Mucosa of rectum (tissue), 2 donors: ENCODE measurements around the gene PTGER3.
"Not testable (repeated sequence)": the region's sequence is repeated elsewhere in the genome, so short reads cannot be mapped to it uniquely, and the experiment has no call there.

Source experiments
- H3K27ac ChIP-seq, 2 donors: one replicate each; pipeline ENCODE4 v1.7.0; 2013; ENCODE audit warnings: inconsistent platforms in 2 of 2, low read depth in 2 of 2, low read length in 2 of 2
- H3K27me3 ChIP-seq, 2 donors: one replicate each; pipeline ENCODE4 v1.7.0; 2013; ENCODE audit warnings: low read length in 2 of 2; ENCODE audit not compliant: control insufficient read depth in 2 of 2, insufficient read depth in 2 of 2
- H3K36me3 ChIP-seq, 2 donors: one replicate each; pipeline ENCODE4 v1.7.0; 2013; ENCODE audit warnings: low read length in 2 of 2; ENCODE audit not compliant: control insufficient read depth in 2 of 2, insufficient read depth in 2 of 2
- H3K4me1 ChIP-seq, 2 donors: one replicate each; pipeline ENCODE4 v1.7.0; 2013; ENCODE audit warnings: low read length in 2 of 2, mild to moderate bottlenecking in 1 of 2; ENCODE audit not compliant: control insufficient read depth in 2 of 2, insufficient read depth in 2 of 2
- H3K4me3 ChIP-seq, 2 donors: one replicate each; pipeline ENCODE4 v1.7.0; 2013; ENCODE audit warnings: low read length in 2 of 2
- H3K9ac ChIP-seq, 2 donors: one replicate each; pipeline ENCODE4 v1.7.0; 2013; ENCODE audit warnings: low read length in 2 of 2, low read depth in 1 of 2, mild to moderate bottlenecking in 1 of 2
- H3K9me3 ChIP-seq, 2 donors: one replicate each; pipeline ENCODE4 v1.7.0; 2013; ENCODE audit warnings: low read length in 2 of 2; ENCODE audit not compliant: control insufficient read depth in 2 of 2
- donor health status: healthy.
- donor health status: Normal muscosa, but diverticular disease.

The PTGER3 gene

GRCh38 chr1:70966018-70966638 lies 81.5 kb downstream of the PTGER3 start:
- no peaks in the 10 kb centered on the region for H3K27me3 ChIP-seq
- no peaks in the 10 kb centered on the region for H3K36me3 ChIP-seq
- no peaks in the 10 kb centered on the region for H3K4me1 ChIP-seq
- no peak overlapping the region for H3K9ac ChIP-seq
- H3K4me3 ChIP-seq, result no peak overlapping the region
- no peak overlapping the region for H3K27ac ChIP-seq
- no peaks in the 10 kb centered on the region for H3K9me3 ChIP-seq

GRCh38 chr1:70963374-70963773 lies 84.2 kb downstream of the PTGER3 start:
- Histone ChIP-seq H3K27me3 (no peaks in the 10 kb centered on the region), H3K36me3 (no peaks in the 10 kb centered on the region), H3K9me3 (no peaks in the 10 kb centered on the region), H3K4me1 (no peaks in the 10 kb centered on the region), H3K27ac (no peak overlapping the region), H3K9ac (no peak overlapping the region), H3K4me3 (no peak overlapping the region)

GRCh38 chr1:70961374-70961975 lies 86.1 kb downstream of the PTGER3 start:
- Histone ChIP-seq H3K36me3 (no peaks in the 10 kb centered on the region), H3K4me3 (no peak overlapping the region), H3K27ac (no peak overlapping the region), H3K9ac (no peak overlapping the region), H3K9me3 (no peaks in the 10 kb centered on the region), H3K4me1 (no peaks in the 10 kb centered on the region), H3K27me3 (no peaks in the 10 kb centered on the region)

- Histone ChIP-seq H3K27ac (no peak overlapping the region), H3K4me3 (no peak overlapping the region), H3K4me1 (no peaks in the 10 kb centered on the region), H3K9me3 (no peaks in the 10 kb centered on the region), H3K36me3 (no peaks in the 10 kb centered on the region), H3K27me3 (no peaks in the 10 kb centered on the region), H3K9ac (no peak overlapping the region)
Measured at GRCh38 chr1:70948396-70949017, 99.1 kb downstream of the PTGER3 start.

DNA sequence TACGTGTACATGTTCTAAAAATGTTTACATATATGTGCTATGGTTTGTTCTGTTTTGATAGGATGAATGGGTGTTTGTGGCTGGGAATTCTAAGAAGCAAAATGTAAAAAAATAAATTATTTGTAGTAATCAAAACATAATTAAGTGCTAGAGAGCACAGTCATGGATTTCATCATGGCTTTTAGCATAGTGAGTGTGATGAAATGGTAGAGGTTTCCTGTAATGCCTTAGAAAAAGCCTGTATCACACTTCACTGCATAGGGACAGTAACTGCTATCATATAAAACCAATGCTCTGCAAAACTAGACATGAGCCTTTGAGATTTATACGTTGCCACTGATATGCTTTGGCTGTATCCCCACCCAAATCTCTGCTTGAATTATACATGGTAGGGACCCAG lies 99.8 kb downstream of the PTGER3 start:
- Histone ChIP-seq H3K9me3 (no peaks in the 10 kb centered on the region), H3K27ac (no peak overlapping the region), H3K4me3 (no peak overlapping the region), H3K36me3 (no peaks in the 10 kb centered on the region), H3K4me1 (no peaks in the 10 kb centered on the region), H3K27me3 (no peaks in the 10 kb centered on the region), H3K9ac (no peak overlapping the region)

DNA sequence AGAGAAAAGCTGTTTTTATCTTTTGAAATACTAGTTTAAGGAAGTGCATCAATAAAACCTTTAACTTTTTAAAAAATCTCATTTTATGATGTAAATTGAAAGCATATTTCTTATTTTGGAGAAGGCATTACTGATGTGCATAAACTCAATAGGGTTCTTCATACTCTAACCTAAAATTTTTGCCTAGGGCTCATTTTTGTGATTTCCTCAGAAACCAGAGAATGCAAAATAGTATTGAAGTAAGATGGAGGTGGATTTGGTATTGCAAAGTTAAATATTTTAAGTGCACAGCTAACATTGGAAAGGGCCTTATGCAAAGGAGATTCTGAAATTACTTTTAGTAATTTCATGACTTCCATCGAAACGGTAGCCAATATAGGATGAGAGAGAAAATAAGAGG lies 101.9 kb downstream of the PTGER3 start:
- no peaks in the 10 kb centered on the region for H3K27me3 ChIP-seq
- no peak overlapping the region for H3K27ac ChIP-seq
- H3K9ac ChIP-seq, result no peak overlapping the region
- no peak overlapping the region for H3K4me3 ChIP-seq
- no peaks in the 10 kb centered on the region for H3K4me1 ChIP-seq
- no peaks in the 10 kb centered on the region for H3K9me3 ChIP-seq
- H3K36me3 ChIP-seq, result no peaks in the 10 kb centered on the region

- Histone ChIP-seq H3K4me1 (no peaks in the 10 kb centered on the region), H3K27ac (no peak overlapping the region), H3K9ac (no peak overlapping the region), H3K4me3 (no peak overlapping the region), H3K27me3 (no peaks in the 10 kb centered on the region), H3K36me3 (no peaks in the 10 kb centered on the region), H3K9me3 (no peaks in the 10 kb centered on the region)
Measured at GRCh38 chr1:70945251-70945650, 102.4 kb downstream of the PTGER3 start.

- Histone ChIP-seq H3K4me1 (no peaks in the 10 kb centered on the region), H3K4me3 (no peak overlapping the region), H3K9me3 (no peaks in the 10 kb centered on the region), H3K27ac (no peak overlapping the region), H3K27me3 (no peaks in the 10 kb centered on the region), H3K36me3 (no peaks in the 10 kb centered on the region), H3K9ac (no peak overlapping the region)
Measured at GRCh38 chr1:70941563-70941962, 106.1 kb downstream of the PTGER3 start.

GRCh38 chr1:70940398-70940797 lies 107.2 kb downstream of the PTGER3 start:
- H3K36me3 ChIP-seq, H3K9ac ChIP-seq, H3K9me3 ChIP-seq, H3K4me1 ChIP-seq, H3K27me3 ChIP-seq, H3K4me3 ChIP-seq, H3K27ac ChIP-seq: not testable (repeated sequence)

DNA sequence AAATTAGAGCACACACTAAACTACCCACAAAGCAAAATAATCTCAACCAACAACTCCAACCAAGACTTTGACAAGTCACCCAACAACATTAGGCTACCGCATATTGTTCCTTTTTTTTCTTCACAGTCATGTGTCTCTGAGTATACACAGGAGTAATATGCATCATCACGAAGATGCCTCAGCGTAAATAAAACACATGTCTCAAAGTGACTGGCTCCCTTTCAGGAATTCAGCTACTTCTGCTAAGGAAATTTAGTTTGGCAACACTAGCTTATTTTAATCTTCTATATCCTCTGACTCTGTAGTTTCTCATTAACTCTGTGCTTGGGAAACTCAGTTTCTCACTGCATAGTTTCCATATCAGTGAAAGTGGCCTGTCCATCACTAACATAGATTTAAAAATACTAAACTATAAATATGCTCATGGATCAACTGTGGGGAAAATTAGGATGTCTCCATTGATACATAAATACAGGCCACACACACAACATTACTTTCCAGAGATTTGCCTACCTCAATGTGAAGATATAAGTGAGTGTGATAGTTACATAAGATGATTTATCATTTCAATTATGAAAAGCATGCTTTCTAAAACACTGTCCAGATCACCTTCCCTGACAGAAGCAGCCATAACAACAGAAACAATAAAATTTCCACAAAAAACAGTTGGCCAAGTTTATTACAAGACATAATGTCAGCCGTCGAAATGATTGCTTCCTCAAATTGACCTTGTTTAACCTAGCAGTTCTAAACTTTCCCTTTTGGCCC lies 113.2 kb downstream of the PTGER3 start:
- no peak overlapping the region for H3K27ac ChIP-seq
- H3K9ac ChIP-seq, result no peak overlapping the region
- H3K27me3 ChIP-seq, result no peaks in the 10 kb centered on the region
- no peaks in the 10 kb centered on the region for H3K4me1 ChIP-seq
- H3K4me3 ChIP-seq, result no peak overlapping the region
- H3K9me3 ChIP-seq, result no peaks in the 10 kb centered on the region
- H3K36me3 ChIP-seq, result no peaks in the 10 kb centered on the region
